HepG2 (cell line): ENCODE measurements around the gene ZSWIM7. TPM values are rescaled to one million over a fixed set of nuclear protein-coding genes. Genes with fewer than 3 reads are reported as not detected.

Experiments
- AKNA ChIP-seq: sonication (generic); formaldehyde crosslinking; IDR thresholded peaks from 2 replicates; pipeline ENCODE4 v1.4.0; 2020; ENCODE audit warnings: missing genetic modification reagents, borderline replicate concordance
- BORCS8-MEF2B ChIP-seq: sonication (generic); formaldehyde crosslinking; IDR thresholded peaks from 2 replicates; pipeline ENCODE4 v1.8.0; 2022; ENCODE audit warnings: mild to moderate bottlenecking, missing genetic modification reagents
- PHF8 ChIP-seq: sonication (generic); formaldehyde crosslinking; IDR thresholded peaks from 2 replicates; pipeline ENCODE4 v1.5.0; 2020; ENCODE audit warnings: missing genetic modification reagents
- ZNF577 ChIP-seq: sonication (generic); formaldehyde crosslinking; IDR thresholded peaks from 2 replicates; pipeline ENCODE4 v1.4.0; 2020; ENCODE audit warnings: mild to moderate bottlenecking, low read depth, missing genetic modification reagents, borderline replicate concordance
- polyA plus RNA-seq, 8 experiments: library from polyadenylated mRNA; depleted of rRNA in 3 of 8; stranded (reverse) in 7 of 8; unstranded in 1 of 8; fragments of >200 nt; fragmentation: Illumina TruSeq in 4 of 8; extraction: Trizol in 4 of 8; gene quantifications; 2 replicates each; pipeline versions ENCODE4 v1.2.1 to v1.2.3, GENCODE V29; 2011 to 2016; ENCODE audit warnings: low read depth in 4 of 8, missing spikeins in 1 of 8, mixed read lengths in 1 of 8; ENCODE audit not compliant: insufficient read depth in 1 of 8
- total RNA-seq, 5 experiments: library from RNA; depleted of rRNA; stranded (reverse); fragments of >200 nt; fragmentation: Illumina TruSeq; extraction: Trizol; gene quantifications; 2 replicates each; pipeline ENCODE4 v1.2.3, GENCODE V29; 2016; ENCODE audit warnings: low read depth in 1 of 5
- TF ChIP-seq, protein P1 (sequence below): sonication (generic); formaldehyde crosslinking; IDR thresholded peaks from 2 replicates; pipeline ENCODE4 v1.5.1; 2020; ENCODE audit warnings: mild to moderate bottlenecking, missing genetic modification reagents, borderline replicate concordance
- TF ChIP-seq, protein P2 (sequence below): sonication (generic); formaldehyde crosslinking; IDR thresholded peaks from 2 replicates; pipeline ENCODE4 v1.4.0; 2020; ENCODE audit warnings: missing genetic modification reagents

ZSWIM7 gene
- total and polyA plus RNA-seq, 2 of the 13 experiments (the other 11 are each of a cell fraction or from before 2014, with no cell fraction given): 13.1 to 28.1 TPM

GRCh38 chr17:15944759-15945526 lies 54.6 kb downstream of the ZSWIM7 start, which contains the start of gene ADORA2B (continued):
- TF ChIP-seq, protein P1, sequence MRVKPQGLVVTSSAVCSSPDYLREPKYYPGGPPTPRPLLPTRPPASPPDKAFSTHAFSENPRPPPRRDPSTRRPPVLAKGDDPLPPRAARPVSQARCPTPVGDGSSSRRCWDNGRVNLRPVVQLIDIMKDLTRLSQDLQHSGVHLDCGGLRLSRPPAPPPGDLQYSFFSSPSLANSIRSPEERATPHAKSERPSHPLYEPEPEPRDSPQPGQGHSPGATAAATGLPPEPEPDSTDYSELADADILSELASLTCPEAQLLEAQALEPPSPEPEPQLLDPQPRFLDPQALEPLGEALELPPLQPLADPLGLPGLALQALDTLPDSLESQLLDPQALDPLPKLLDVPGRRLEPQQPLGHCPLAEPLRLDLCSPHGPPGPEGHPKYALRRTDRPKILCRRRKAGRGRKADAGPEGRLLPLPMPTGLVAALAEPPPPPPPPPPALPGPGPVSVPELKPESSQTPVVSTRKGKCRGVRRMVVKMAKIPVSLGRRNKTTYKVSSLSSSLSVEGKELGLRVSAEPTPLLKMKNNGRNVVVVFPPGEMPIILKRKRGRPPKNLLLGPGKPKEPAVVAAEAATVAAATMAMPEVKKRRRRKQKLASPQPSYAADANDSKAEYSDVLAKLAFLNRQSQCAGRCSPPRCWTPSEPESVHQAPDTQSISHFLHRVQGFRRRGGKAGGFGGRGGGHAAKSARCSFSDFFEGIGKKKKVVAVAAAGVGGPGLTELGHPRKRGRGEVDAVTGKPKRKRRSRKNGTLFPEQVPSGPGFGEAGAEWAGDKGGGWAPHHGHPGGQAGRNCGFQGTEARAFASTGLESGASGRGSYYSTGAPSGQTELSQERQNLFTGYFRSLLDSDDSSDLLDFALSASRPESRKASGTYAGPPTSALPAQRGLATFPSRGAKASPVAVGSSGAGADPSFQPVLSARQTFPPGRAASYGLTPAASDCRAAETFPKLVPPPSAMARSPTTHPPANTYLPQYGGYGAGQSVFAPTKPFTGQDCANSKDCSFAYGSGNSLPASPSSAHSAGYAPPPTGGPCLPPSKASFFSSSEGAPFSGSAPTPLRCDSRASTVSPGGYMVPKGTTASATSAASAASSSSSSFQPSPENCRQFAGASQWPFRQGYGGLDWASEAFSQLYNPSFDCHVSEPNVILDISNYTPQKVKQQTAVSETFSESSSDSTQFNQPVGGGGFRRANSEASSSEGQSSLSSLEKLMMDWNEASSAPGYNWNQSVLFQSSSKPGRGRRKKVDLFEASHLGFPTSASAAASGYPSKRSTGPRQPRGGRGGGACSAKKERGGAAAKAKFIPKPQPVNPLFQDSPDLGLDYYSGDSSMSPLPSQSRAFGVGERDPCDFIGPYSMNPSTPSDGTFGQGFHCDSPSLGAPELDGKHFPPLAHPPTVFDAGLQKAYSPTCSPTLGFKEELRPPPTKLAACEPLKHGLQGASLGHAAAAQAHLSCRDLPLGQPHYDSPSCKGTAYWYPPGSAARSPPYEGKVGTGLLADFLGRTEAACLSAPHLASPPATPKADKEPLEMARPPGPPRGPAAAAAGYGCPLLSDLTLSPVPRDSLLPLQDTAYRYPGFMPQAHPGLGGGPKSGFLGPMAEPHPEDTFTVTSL (CRISPR knock-in tag): no peak
- peak; percentile 56 for TF ChIP-seq BORCS8-MEF2B (CRISPR knock-in tag)
- peak; percentile 45; the same call in 1 of the 2 replicates for TF ChIP-seq PHF8 (CRISPR knock-in tag)
- TF ChIP-seq AKNA (CRISPR knock-in tag): no peak
- TF ChIP-seq, protein P2, sequence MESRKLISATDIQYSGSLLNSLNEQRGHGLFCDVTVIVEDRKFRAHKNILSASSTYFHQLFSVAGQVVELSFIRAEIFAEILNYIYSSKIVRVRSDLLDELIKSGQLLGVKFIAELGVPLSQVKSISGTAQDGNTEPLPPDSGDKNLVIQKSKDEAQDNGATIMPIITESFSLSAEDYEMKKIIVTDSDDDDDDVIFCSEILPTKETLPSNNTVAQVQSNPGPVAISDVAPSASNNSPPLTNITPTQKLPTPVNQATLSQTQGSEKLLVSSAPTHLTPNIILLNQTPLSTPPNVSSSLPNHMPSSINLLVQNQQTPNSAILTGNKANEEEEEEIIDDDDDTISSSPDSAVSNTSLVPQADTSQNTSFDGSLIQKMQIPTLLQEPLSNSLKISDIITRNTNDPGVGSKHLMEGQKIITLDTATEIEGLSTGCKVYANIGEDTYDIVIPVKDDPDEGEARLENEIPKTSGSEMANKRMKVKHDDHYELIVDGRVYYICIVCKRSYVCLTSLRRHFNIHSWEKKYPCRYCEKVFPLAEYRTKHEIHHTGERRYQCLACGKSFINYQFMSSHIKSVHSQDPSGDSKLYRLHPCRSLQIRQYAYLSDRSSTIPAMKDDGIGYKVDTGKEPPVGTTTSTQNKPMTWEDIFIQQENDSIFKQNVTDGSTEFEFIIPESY (CRISPR knock-in tag): no peak
- TF ChIP-seq ZNF577 (CRISPR knock-in tag): no peak
